Umbilical cord (tissue), 2 donors: ENCODE data around the gene CNTNAP2. TPM values are rescaled to one million over a fixed set of nuclear protein-coding genes. Genes with fewer than 3 reads are reported as not detected.
A peak's percentile ranks its signal among the peaks of the same experiment; 100 is the strongest.

ENCODE experiments used
- DNase-seq: peaks from one replicate; pipeline ENCODE4 v3.0.0-alpha.2; 2015; ENCODE audit warnings: low spot score
- total RNA-seq: library from RNA; depleted of rRNA; stranded (reverse); fragments of >200 nt; gene quantifications from one replicate; pipeline ENCODE4 v1.2.3, GENCODE V29; 2014; ENCODE audit warnings: low replicate concordance; ENCODE audit not compliant: insufficient read depth

CNTNAP2 gene
- total RNA-seq, 1 donor from 2014 or later, result 81.1 TPM

GRCh38 chr7:148079206-148080080 lies 1962.8 kb downstream of the CNTNAP2 start:
- DNase-seq, result peak; percentile 91

- DNase-seq, result peak; percentile 54
These were observed 1966.8 kb downstream of the CNTNAP2 start for GRCh38 chr7:148083448-148083847.

- peak; percentile 95 for DNase-seq
These were observed 1967.5 kb downstream of the CNTNAP2 start for GRCh38 chr7:148084138-148084537.

GRCh38 chr7:148091882-148092281 lies 1975.3 kb downstream of the CNTNAP2 start:
- peak; percentile 40 for DNase-seq

GRCh38 chr7:148093375-148094166 lies 1977.0 kb downstream of the CNTNAP2 start:
- DNase-seq, result no peak

- DNase-seq, result no peak
These were observed 1978.5 kb downstream of the CNTNAP2 start for GRCh38 chr7:148095066-148095465.

GRCh38 chr7:148104136-148104716 lies 1987.6 kb downstream of the CNTNAP2 start:
- DNase-seq, result no peak

- no peak for DNase-seq
These were observed 1988.3 kb downstream of the CNTNAP2 start for GRCh38 chr7:148104924-148105323.

- DNase-seq, result no peak
These were observed 1989.3 kb downstream of the CNTNAP2 start for GRCh38 chr7:148105853-148106252.

GRCh38 chr7:148107443-148108127 lies 1991.0 kb downstream of the CNTNAP2 start:
- DNase-seq, result no peak

- peak; percentile 43 for DNase-seq
These were observed 1991.8 kb downstream of the CNTNAP2 start for GRCh38 chr7:148108381-148108780.

GRCh38 chr7:148110097-148110868 lies 1993.7 kb downstream of the CNTNAP2 start:
- DNase-seq, result no peak

- DNase-seq, result peak; percentile 87
These were observed 1998.2 kb downstream of the CNTNAP2 start for GRCh38 chr7:148114804-148115203.

GRCh38 chr7:148115308-148115707 lies 1998.7 kb downstream of the CNTNAP2 start:
- no peak for DNase-seq

- no peak for DNase-seq
These were observed 1999.6 kb downstream of the CNTNAP2 start for GRCh38 chr7:148116195-148116594.

GRCh38 chr7:148116829-148117403 lies 2000.3 kb downstream of the CNTNAP2 start:
- peak; percentile 93 for DNase-seq

GRCh38 chr7:148118371-148118770 lies 2001.8 kb downstream of the CNTNAP2 start:
- no peak for DNase-seq

- no peak for DNase-seq
These were observed 2004.8 kb downstream of the CNTNAP2 start for GRCh38 chr7:148121401-148121800.

GRCh38 chr7:148121847-148122246 lies 2005.2 kb downstream of the CNTNAP2 start:
- DNase-seq, result no peak

GRCh38 chr7:148124477-148124876 lies 2007.9 kb downstream of the CNTNAP2 start:
- no peak for DNase-seq
